Stimulated activated CD4-positive, alpha-beta T cell treated with anti-CD3 and anti-CD28 coated beads, Interleukin-15, amount 100 ng/mL, for 48 hours (primary cell): Measurements from ENCODE around the gene MFSD12.
A peak's percentile ranks its signal among the peaks of the same experiment; 100 is the strongest.

Experiments used
- DNase-seq, 2 donors: peaks; one replicate each; pipeline ENCODE4 v3.0.0-alpha.2; 2020; ENCODE audit warnings: low read depth in 2 of 2

MFSD12 gene

GRCh38 chr19:3557461-3558248 is at the start of gene MFSD12:
TSS of gene MFSD12 (minus strand) at chr19:3557586. CDS start at chr19:3557403, 183 bp downstream.
- DNase-seq: peak; percentile 91 to 94

GRCh38 chr19:3606690-3607289 is 49.4 kb upstream of the MFSD12 start, which contains the start of gene TBXA2R:
TSS of gene TBXA2R (minus strand) at chr19:3606875. CDS start at chr19:3600634, 6,241 bp downstream.
- peak; percentile 26 to 54 for DNase-seq

- DNase-seq: no peak
Measured at GRCh38 chr19:3606174-3606689, 48.8 kb upstream of the MFSD12 start.

- DNase-seq: no peak
Measured at GRCh38 chr19:3605770-3606169, 48.4 kb upstream of the MFSD12 start.

- no peak for DNase-seq
Measured at GRCh38 chr19:3605361-3605760, 48.0 kb upstream of the MFSD12 start.

- DNase-seq: no peak
Measured at GRCh38 chr19:3604987-3605343, 47.6 kb upstream of the MFSD12 start.

- DNase-seq: no peak
Measured at GRCh38 chr19:3604227-3604986, 47.0 kb upstream of the MFSD12 start.

GRCh38 chr19:3603121-3603811 is 45.9 kb upstream of the MFSD12 start:
- DNase-seq: no peak

GRCh38 chr19:3601021-3601420 is 43.6 kb upstream of the MFSD12 start:
- no peak for DNase-seq

- no peak for DNase-seq
Measured at GRCh38 chr19:3599776-3600187, 42.4 kb upstream of the MFSD12 start.

GRCh38 chr19:3595521-3596061 is 38.2 kb upstream of the MFSD12 start:
- DNase-seq: no peak

- no peak for DNase-seq
Measured at GRCh38 chr19:3593156-3593555, 35.8 kb upstream of the MFSD12 start.

- DNase-seq: no peak
Measured at GRCh38 chr19:3591876-3592613, 34.7 kb upstream of the MFSD12 start.

GRCh38 chr19:3590991-3591659 is 33.7 kb upstream of the MFSD12 start:
- DNase-seq: no peak

- no peak for DNase-seq
Measured at GRCh38 chr19:3589949-3590348, 32.6 kb upstream of the MFSD12 start.

GRCh38 chr19:3589439-3589838 is 32.1 kb upstream of the MFSD12 start:
- DNase-seq: no peak

- no peak for DNase-seq
Measured at GRCh38 chr19:3586707-3587346, 29.4 kb upstream of the MFSD12 start.

- DNase-seq: peak in 1 of 2 donors; percentile 34
Measured at GRCh38 chr19:3586127-3586626, 28.8 kb upstream of the MFSD12 start.
